NB4 (cell line): ENCODE results near the gene SEMA5A.

Experiments
- DNase-seq: peaks from one replicate; pipeline ENCODE4 v3.0.0; 2010; ENCODE audit warnings: low read depth
- H3K4me3 ChIP-seq: one replicate; pipeline ENCODE4 v1.5.1; 2011; ENCODE audit warnings: mild to moderate bottlenecking, low read depth, low read length, moderate library complexity
- CTCF ChIP-seq: IDR thresholded peaks from one replicate; pipeline ENCODE4 v1.5.1; 2012; ENCODE audit warnings: low read depth, low read length
- MAX ChIP-seq: IDR thresholded peaks from 2 replicates; pipeline ENCODE4 v1.6.1; 2011; ENCODE audit warnings: low read depth, low read length
- MYC ChIP-seq: IDR thresholded peaks from 2 replicates; pipeline ENCODE4 v1.6.1; 2011; ENCODE audit warnings: low read depth, low read length
- POLR2A ChIP-seq: IDR thresholded peaks from 2 replicates; pipeline ENCODE4 v1.6.1; 2011; ENCODE audit warnings: mild to moderate bottlenecking; ENCODE audit not compliant: insufficient read length; ENCODE audit errors: extremely low read depth

SEMA5A gene

DNA sequence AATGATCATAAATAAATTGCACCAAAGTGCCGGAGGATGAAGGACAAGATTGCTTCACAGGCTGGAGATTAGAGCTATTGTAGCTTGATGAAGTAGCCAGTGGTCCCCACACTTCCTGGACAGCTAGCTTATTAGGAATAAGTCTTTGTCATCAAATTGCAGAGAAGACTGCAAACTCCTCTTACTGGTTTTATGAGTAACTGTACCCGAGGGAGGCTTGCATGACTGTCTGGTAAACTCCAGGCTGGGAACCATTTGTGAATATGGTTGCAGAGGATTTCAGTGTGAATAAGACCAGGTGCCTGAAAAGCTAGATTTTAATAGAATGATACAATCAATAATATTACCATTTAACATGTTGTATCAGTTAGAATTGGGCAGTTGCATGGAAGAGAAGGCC, 36.5 kb upstream of the SEMA5A start:
- no peak for DNase-seq
- TF ChIP-seq MAX (no peak), POLR2A (no peak), CTCF (no peak), MYC (no peak)
- no peak overlapping the region for H3K4me3 ChIP-seq

DNA sequence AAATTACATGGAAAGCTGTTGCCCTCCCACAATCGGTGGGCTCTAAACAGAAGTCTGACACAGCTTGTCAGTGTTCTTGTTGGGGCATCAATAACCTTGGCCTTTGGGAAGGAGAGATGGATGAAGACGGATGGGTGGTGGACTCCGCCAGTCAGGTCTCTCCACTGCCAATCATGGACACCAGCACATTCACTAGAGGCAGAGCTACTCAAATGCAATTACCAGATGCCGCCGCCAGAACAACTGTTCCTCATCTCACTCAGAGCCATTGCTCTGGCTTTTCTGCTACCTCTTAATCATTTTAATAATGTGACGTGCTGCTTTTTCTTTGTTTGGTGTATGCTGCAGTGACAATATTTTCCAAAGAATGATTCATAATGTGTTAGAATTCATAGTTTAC, 27.9 kb upstream of the SEMA5A start:
- DNase-seq, result no peak
- TF ChIP-seq MAX (no peak), MYC (no peak), CTCF (no peak), POLR2A (no peak)
- no peak overlapping the region for H3K4me3 ChIP-seq

DNA sequence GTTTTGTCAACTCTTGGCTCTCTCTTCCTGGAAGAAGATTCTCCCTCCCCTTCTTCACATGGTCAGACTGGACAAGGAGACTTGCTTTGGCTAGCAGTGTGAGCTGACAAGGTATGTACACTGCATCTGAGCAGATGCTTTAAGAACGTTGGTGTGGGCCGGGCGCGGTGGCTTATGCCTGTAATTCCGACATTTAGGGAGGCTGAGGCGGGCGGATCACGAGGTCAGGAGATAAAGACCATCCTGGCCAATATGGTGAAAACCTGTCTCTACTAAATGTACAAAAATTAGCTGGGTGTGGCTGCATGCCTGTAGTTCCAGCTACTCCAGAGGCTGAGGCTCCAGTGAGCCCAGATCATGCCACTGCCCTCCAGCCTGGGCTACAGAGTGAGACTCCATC, 26.4 kb upstream of the SEMA5A start:
- DNase-seq, result no peak
- no peak overlapping the region for H3K4me3 ChIP-seq
- no peak for TF ChIP-seq POLR2A
- TF ChIP-seq MYC, result no peak
- TF ChIP-seq MAX, result no peak
- TF ChIP-seq CTCF, result no peak

DNA sequence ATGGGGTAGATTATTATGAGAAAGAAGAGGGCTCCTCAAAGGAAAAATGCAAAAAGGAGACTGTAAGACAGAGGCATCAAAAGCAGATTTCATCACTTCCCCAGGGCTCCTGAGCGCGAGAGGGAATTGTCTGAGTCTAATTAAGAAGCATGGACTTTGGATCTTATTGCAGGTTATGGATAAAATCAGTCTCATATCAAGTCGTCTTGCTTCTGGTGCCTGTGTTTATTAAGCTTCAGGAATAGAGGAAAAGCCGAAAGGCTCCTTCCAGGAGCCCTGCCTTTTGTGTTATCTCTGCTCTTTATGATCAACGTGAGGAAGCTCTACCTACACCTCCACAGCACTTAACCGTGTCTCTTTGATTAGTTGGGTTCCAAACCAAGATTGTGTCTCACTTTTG, 25.0 kb upstream of the SEMA5A start:
- TF ChIP-seq MYC (no peak), POLR2A (no peak), CTCF (no peak), MAX (no peak)
- H3K4me3 ChIP-seq, result no peak overlapping the region
- no peak for DNase-seq

- DNase-seq, result no peak
- TF ChIP-seq POLR2A, result no peak
- no peak for TF ChIP-seq CTCF
- no peak for TF ChIP-seq MAX
- TF ChIP-seq MYC, result no peak
- no peak overlapping the region for H3K4me3 ChIP-seq
Measured at GRCh38 chr5:9567039-9567438, 21.2 kb upstream of the SEMA5A start.

GRCh38 chr5:9564752-9565151, 18.9 kb upstream of the SEMA5A start:
- no peak for TF ChIP-seq MYC
- no peak for TF ChIP-seq POLR2A
- TF ChIP-seq CTCF, result no peak
- no peak for TF ChIP-seq MAX
- H3K4me3 ChIP-seq, result no peak overlapping the region
- no peak for DNase-seq
